Measurements from ENCODE around the gene C4orf50.

C4orf50 gene

GRCh38 chr4:6043843-6044242 lies 25.6 kb upstream of the C4orf50 start:
- H3K4me1 ChIP-seq (ENCODE audit: control insufficient read depth, insufficient read depth, low read length, poor library complexity, severe bottlenecking) = no peaks in the 10 kb centered on the region
- 87 to 93% methylated on average over 7 of the region's 7 CpGs for WGBS, 2 experiments (ENCODE audit: insufficient coverage in 2 of 2)
- no peak overlapping the region for H3K4me3 ChIP-seq (ENCODE audit: extremely low read depth, insufficient read depth, low read length, poor library complexity, severe bottlenecking)
- no peaks in the 10 kb centered on the region for H3K9me3 ChIP-seq (ENCODE audit: control insufficient read depth, low read length)
- no peak overlapping the region for H3K27ac ChIP-seq (ENCODE audit: low read depth, low read length, severe bottlenecking)
- H3K36me3 ChIP-seq (ENCODE audit: control insufficient read depth, insufficient read depth, low read length) = no peaks in the 10 kb centered on the region

GRCh38 chr4:6043188-6043587 lies 25.0 kb upstream of the C4orf50 start:
- Histone ChIP-seq H3K4me3 (ENCODE audit: extremely low read depth, insufficient read depth, low read length, poor library complexity, severe bottlenecking) (no peak overlapping the region), H3K9me3 (ENCODE audit: control insufficient read depth, low read length) (no peaks in the 10 kb centered on the region), H3K4me1 (ENCODE audit: control insufficient read depth, insufficient read depth, low read length, poor library complexity, severe bottlenecking) (no peaks in the 10 kb centered on the region), H3K27ac (ENCODE audit: low read depth, low read length, severe bottlenecking) (no peak overlapping the region), H3K36me3 (ENCODE audit: control insufficient read depth, insufficient read depth, low read length) (no peaks in the 10 kb centered on the region)
- 89 to 92% methylated on average over 11 to 13 of the region's 13 CpGs for WGBS, 2 experiments (ENCODE audit: insufficient coverage in 2 of 2)

- no peaks in the 10 kb centered on the region for H3K36me3 ChIP-seq (ENCODE audit: control insufficient read depth, insufficient read depth, low read length)
- WGBS, 2 experiments (ENCODE audit: insufficient coverage in 2 of 2) = 89% methylated on average over 14 to 19 of the region's 21 CpGs
- no peaks in the 10 kb centered on the region for H3K9me3 ChIP-seq (ENCODE audit: control insufficient read depth, low read length)
- no peak overlapping the region for H3K4me3 ChIP-seq (ENCODE audit: extremely low read depth, insufficient read depth, low read length, poor library complexity, severe bottlenecking)
- no peaks in the 10 kb centered on the region for H3K4me1 ChIP-seq (ENCODE audit: control insufficient read depth, insufficient read depth, low read length, poor library complexity, severe bottlenecking)
- no peak overlapping the region for H3K27ac ChIP-seq (ENCODE audit: low read depth, low read length, severe bottlenecking)
These were observed 24.2 kb upstream of the C4orf50 start for GRCh38 chr4:6042293-6043063.

- H3K4me1 ChIP-seq (ENCODE audit: control insufficient read depth, insufficient read depth, low read length, poor library complexity, severe bottlenecking) = no peaks in the 10 kb centered on the region
- H3K27ac ChIP-seq (ENCODE audit: low read depth, low read length, severe bottlenecking) = no peak overlapping the region
- H3K9me3 ChIP-seq (ENCODE audit: control insufficient read depth, low read length) = no peaks in the 10 kb centered on the region
- H3K4me3 ChIP-seq (ENCODE audit: extremely low read depth, insufficient read depth, low read length, poor library complexity, severe bottlenecking) = no peak overlapping the region
- H3K36me3 ChIP-seq (ENCODE audit: control insufficient read depth, insufficient read depth, low read length) = no peaks in the 10 kb centered on the region
- WGBS, 2 experiments (ENCODE audit: insufficient coverage in 2 of 2) = 88 to 90% methylated on average over 2 to 5 of the region's 5 CpGs
These were observed 23.6 kb upstream of the C4orf50 start for GRCh38 chr4:6041800-6042199.

GRCh38 chr4:6038711-6039110 lies 20.5 kb upstream of the C4orf50 start:
- Histone ChIP-seq H3K4me3 (ENCODE audit: extremely low read depth, insufficient read depth, low read length, poor library complexity, severe bottlenecking) (no peak overlapping the region), H3K9me3 (ENCODE audit: control insufficient read depth, low read length) (no peaks in the 10 kb centered on the region), H3K36me3 (ENCODE audit: control insufficient read depth, insufficient read depth, low read length) (no peaks in the 10 kb centered on the region), H3K27ac (ENCODE audit: low read depth, low read length, severe bottlenecking) (no peak overlapping the region), H3K4me1 (ENCODE audit: control insufficient read depth, insufficient read depth, low read length, poor library complexity, severe bottlenecking) (no peaks in the 10 kb centered on the region)
- 83 to 95% methylated on average over 6 to 7 of the region's 8 CpGs for WGBS, 2 experiments (ENCODE audit: insufficient coverage in 2 of 2)

- no peak overlapping the region for H3K27ac ChIP-seq (ENCODE audit: low read depth, low read length, severe bottlenecking)
- peaks cover 3% of the 10 kb centered on the region for H3K4me1 ChIP-seq (ENCODE audit: control insufficient read depth, insufficient read depth, low read length, poor library complexity, severe bottlenecking)
- H3K4me3 ChIP-seq (ENCODE audit: extremely low read depth, insufficient read depth, low read length, poor library complexity, severe bottlenecking) = no peak overlapping the region
- H3K9me3 ChIP-seq (ENCODE audit: control insufficient read depth, low read length) = no peaks in the 10 kb centered on the region
- H3K36me3 ChIP-seq (ENCODE audit: control insufficient read depth, insufficient read depth, low read length) = no peaks in the 10 kb centered on the region
- WGBS, 2 experiments (ENCODE audit: insufficient coverage in 2 of 2) = 95 to 98% methylated on average over 16 of the region's 16 CpGs
These were observed 17.6 kb upstream of the C4orf50 start for GRCh38 chr4:6035786-6036185.

GRCh38 chr4:6033381-6033780 lies 15.2 kb upstream of the C4orf50 start:
- Histone ChIP-seq H3K4me3 (ENCODE audit: extremely low read depth, insufficient read depth, low read length, poor library complexity, severe bottlenecking) (no peak overlapping the region), H3K36me3 (ENCODE audit: control insufficient read depth, insufficient read depth, low read length) (no peaks in the 10 kb centered on the region), H3K27ac (ENCODE audit: low read depth, low read length, severe bottlenecking) (no peak overlapping the region), H3K9me3 (ENCODE audit: control insufficient read depth, low read length) (no peaks in the 10 kb centered on the region), H3K4me1 (ENCODE audit: control insufficient read depth, insufficient read depth, low read length, poor library complexity, severe bottlenecking) (peaks cover 8% of the 10 kb centered on the region)
- 100% methylated on average over 2 of the region's 4 CpGs; no CpG with 5 or more reads in 1 of the 2 experiments for WGBS, 2 experiments (ENCODE audit: insufficient coverage in 2 of 2)

- Histone ChIP-seq H3K9me3 (ENCODE audit: control insufficient read depth, low read length) (no peaks in the 10 kb centered on the region), H3K36me3 (ENCODE audit: control insufficient read depth, insufficient read depth, low read length) (no peaks in the 10 kb centered on the region), H3K4me1 (ENCODE audit: control insufficient read depth, insufficient read depth, low read length, poor library complexity, severe bottlenecking) (peaks cover 8% of the 10 kb centered on the region), H3K4me3 (ENCODE audit: extremely low read depth, insufficient read depth, low read length, poor library complexity, severe bottlenecking) (no peak overlapping the region), H3K27ac (ENCODE audit: low read depth, low read length, severe bottlenecking) (no peak overlapping the region)
- 84 to 85% methylated on average over 9 to 10 of the region's 11 CpGs for WGBS, 2 experiments (ENCODE audit: insufficient coverage in 2 of 2)
These were observed 14.3 kb upstream of the C4orf50 start for GRCh38 chr4:6032249-6033244.

GRCh38 chr4:6031846-6032245 lies 13.6 kb upstream of the C4orf50 start:
- 86 to 88% methylated on average over 5 of the region's 5 CpGs for WGBS, 2 experiments (ENCODE audit: insufficient coverage in 2 of 2)
- Histone ChIP-seq H3K4me3 (ENCODE audit: extremely low read depth, insufficient read depth, low read length, poor library complexity, severe bottlenecking) (no peak overlapping the region), H3K36me3 (ENCODE audit: control insufficient read depth, insufficient read depth, low read length) (no peaks in the 10 kb centered on the region), H3K9me3 (ENCODE audit: control insufficient read depth, low read length) (no peaks in the 10 kb centered on the region), H3K27ac (ENCODE audit: low read depth, low read length, severe bottlenecking) (no peak overlapping the region), H3K4me1 (ENCODE audit: control insufficient read depth, insufficient read depth, low read length, poor library complexity, severe bottlenecking) (peaks cover 8% of the 10 kb centered on the region)

GRCh38 chr4:6030679-6031078 lies 12.4 kb upstream of the C4orf50 start:
- Histone ChIP-seq H3K4me3 (ENCODE audit: extremely low read depth, insufficient read depth, low read length, poor library complexity, severe bottlenecking) (no peak overlapping the region), H3K27ac (ENCODE audit: low read depth, low read length, severe bottlenecking) (no peak overlapping the region), H3K4me1 (ENCODE audit: control insufficient read depth, insufficient read depth, low read length, poor library complexity, severe bottlenecking) (peaks cover 8% of the 10 kb centered on the region), H3K36me3 (ENCODE audit: control insufficient read depth, insufficient read depth, low read length) (no peaks in the 10 kb centered on the region), H3K9me3 (ENCODE audit: control insufficient read depth, low read length) (no peaks in the 10 kb centered on the region)
- WGBS, 2 experiments (ENCODE audit: insufficient coverage in 2 of 2) = 88 to 93% methylated on average over 7 of the region's 7 CpGs

All from mesodermal cell (in vitro differentiated cells).